KOPT-K1 (cell line): ENCODE measurements around the gene GGT7.

Source experiments
- H3K27ac ChIP-seq: fragments of 200-600 bp; sonication (generic); 2 replicates; pipeline ENCODE4 v1.5.1; 2016; ENCODE audit warnings: antibody characterized with exemption, mild to moderate bottlenecking, low read depth, low read length; ENCODE audit not compliant: poor library complexity, severe bottlenecking
- H3K36me3 ChIP-seq: fragments of 200-600 bp; sonication (generic); 2 replicates; pipeline ENCODE4 v1.5.1; 2017; ENCODE audit warnings: antibody characterized with exemption, mild to moderate bottlenecking, low read length, moderate library complexity; ENCODE audit not compliant: insufficient read depth
- H3K9me3 ChIP-seq: fragments of 200-600 bp; sonication (generic); 2 replicates; pipeline ENCODE4 v1.5.1; 2017; ENCODE audit warnings: antibody characterized with exemption, low read length, mild to moderate bottlenecking; ENCODE audit not compliant: insufficient read depth, poor library complexity, severe bottlenecking

Gene GGT7

GRCh38 chr20:34797012-34797995 lies 75.4 kb downstream of the GGT7 start:
- no peak overlapping the region for H3K27ac ChIP-seq
- no peaks in the 10 kb centered on the region for H3K36me3 ChIP-seq
- no peaks in the 10 kb centered on the region for H3K9me3 ChIP-seq
